T-helper 17 cell (primary cell): ENCODE results near the gene CSNK2A1. TPM values are rescaled to one million over a fixed set of nuclear protein-coding genes. Genes with fewer than 3 reads are reported as not detected.
A peak's percentile ranks its signal among the peaks of the same experiment; 100 is the strongest.
"Not testable (repeated sequence)": the region's sequence is repeated elsewhere in the genome, so short reads cannot be mapped to it uniquely, and the experiment has no call there.

ENCODE experiments used
- ATAC-seq: fragments of 150-1000 bp; cut with Tn5 transposase; 2 replicates; pipeline ENCODE4 v1.10.0; 2021; ENCODE audit warnings: mild to moderate bottlenecking, moderate library complexity
- DNase-seq, 3 donors: peaks; one replicate each; pipeline versions ENCODE4 v3.0.0 to v3.0.0-alpha.2; 2020 to 2021
- H3K9me3 ChIP-seq: one replicate; pipeline ENCODE4 v1.7.0; 2013; ENCODE audit warnings: low read length, mild to moderate bottlenecking; ENCODE audit not compliant: control insufficient read depth, poor library complexity, severe bottlenecking
- H3K27ac Mint-ChIP-seq: one replicate; pipeline ENCODE4 v1.8.0; 2022; ENCODE audit warnings: mild to moderate bottlenecking, moderate library complexity, mixed read lengths
- H3K27me3 Mint-ChIP-seq: one replicate; pipeline ENCODE4 v1.8.0; 2022; ENCODE audit warnings: mixed read lengths
- H3K36me3 Mint-ChIP-seq: one replicate; pipeline ENCODE4 v1.8.0; 2022; ENCODE audit warnings: low read depth, mixed read lengths
- H3K4me1 Mint-ChIP-seq: one replicate; pipeline ENCODE4 v1.8.0; 2022; ENCODE audit warnings: mild to moderate bottlenecking, mixed read lengths
- H3K4me3 Mint-ChIP-seq: one replicate; pipeline ENCODE4 v1.8.0; 2022; ENCODE audit warnings: mild to moderate bottlenecking, moderate library complexity, mixed read lengths
- total RNA-seq, 4 donors: library from RNA in 2 of 4; stranded (reverse) in 2 of 4; gene quantifications; one replicate each; pipeline ENCODE4 v1.2.3 and lab custom pipeline; 2022 to 2026

Gene CSNK2A1
- total RNA-seq, 2 donors from 2014 or later, result 63.8 to 69.0 TPM

GRCh38 chr20:510328-511057, 33.1 kb downstream of the CSNK2A1 start:
- peak overlapping the region; percentile 88 for H3K27ac Mint-ChIP-seq
- H3K36me3 Mint-ChIP-seq, ATAC-seq: not testable (repeated sequence)

GRCh38 chr20:508364-508787, 35.2 kb downstream of the CSNK2A1 start:
- ATAC-seq, H3K36me3 Mint-ChIP-seq, H3K27me3 Mint-ChIP-seq, H3K4me3 Mint-ChIP-seq, H3K9me3 ChIP-seq, DNase-seq: not testable (repeated sequence)
- Mint-ChIP-seq H3K4me1 (peaks cover 21% of the 10 kb centered on the region), H3K27ac (peak overlapping the region; percentile 29)

More at GRCh38 chr20:510328-511057, 33.1 kb downstream of the CSNK2A1 start:
- H3K4me3 Mint-ChIP-seq, H3K27me3 Mint-ChIP-seq, DNase-seq, H3K9me3 ChIP-seq: not testable (repeated sequence)
- H3K4me1 Mint-ChIP-seq, result peaks cover 38% of the 10 kb centered on the region

- no peaks in the 10 kb centered on the region for H3K9me3 ChIP-seq
- Mint-ChIP-seq H3K4me1 (peaks cover 21% of the 10 kb centered on the region), H3K4me3 (no peak overlapping the region), H3K36me3 (peaks cover 4% of the 10 kb centered on the region), H3K27ac (peak overlapping the region; percentile 29), H3K27me3 (no peaks in the 10 kb centered on the region)
- ATAC-seq (no peak), DNase-seq (no peak)
Observed at GRCh38 chr20:507761-508332, 35.7 kb downstream of the CSNK2A1 start.

- no peaks in the 10 kb centered on the region for H3K9me3 ChIP-seq
- Mint-ChIP-seq H3K36me3 (peaks cover 6% of the 10 kb centered on the region), H3K4me3 (no peak overlapping the region), H3K4me1 (peaks cover 15% of the 10 kb centered on the region), H3K27ac (no peak overlapping the region), H3K27me3 (no peaks in the 10 kb centered on the region)
- DNase-seq, result no peak
- no peak for ATAC-seq
Observed at GRCh38 chr20:507006-507758, 36.4 kb downstream of the CSNK2A1 start.

- Mint-ChIP-seq H3K27ac (no peak overlapping the region), H3K36me3 (peaks cover 6% of the 10 kb centered on the region), H3K4me3 (no peak overlapping the region), H3K27me3 (no peaks in the 10 kb centered on the region), H3K4me1 (peaks cover 3% of the 10 kb centered on the region)
- ATAC-seq, result no peak
- H3K9me3 ChIP-seq, result no peaks in the 10 kb centered on the region
- DNase-seq, result no peak
Observed at GRCh38 chr20:504632-505075, 38.9 kb downstream of the CSNK2A1 start.

GRCh38 chr20:503048-503737, 40.4 kb downstream of the CSNK2A1 start:
- no peaks in the 10 kb centered on the region for H3K9me3 ChIP-seq
- DNase-seq (no peak), ATAC-seq (no peak)
- Mint-ChIP-seq H3K4me3 (peak overlapping the region; percentile 71), H3K27me3 (no peaks in the 10 kb centered on the region), H3K27ac (no peak overlapping the region), H3K36me3 (peaks cover 6% of the 10 kb centered on the region), H3K4me1 (peaks cover 2% of the 10 kb centered on the region)

GRCh38 chr20:497979-498378, 45.6 kb downstream of the CSNK2A1 start:
- H3K9me3 ChIP-seq, result no peaks in the 10 kb centered on the region
- no peak for DNase-seq
- Mint-ChIP-seq H3K27me3 (no peaks in the 10 kb centered on the region), H3K36me3 (peaks cover 14% of the 10 kb centered on the region), H3K4me1 (no peaks in the 10 kb centered on the region), H3K4me3 (no peak overlapping the region), H3K27ac (no peak overlapping the region)
- ATAC-seq, result no peak

- no peak for DNase-seq
- Mint-ChIP-seq H3K4me3 (no peak overlapping the region), H3K27me3 (no peaks in the 10 kb centered on the region), H3K36me3 (peaks cover 11% of the 10 kb centered on the region), H3K27ac (no peak overlapping the region), H3K4me1 (peaks cover 2% of the 10 kb centered on the region)
- H3K9me3 ChIP-seq, result no peaks in the 10 kb centered on the region
- no peak for ATAC-seq
Observed at GRCh38 chr20:496126-496696, 47.4 kb downstream of the CSNK2A1 start.

- peaks cover 11% of the 10 kb centered on the region for H3K36me3 Mint-ChIP-seq
Observed at GRCh38 chr20:492159-492558, 51.4 kb downstream of the CSNK2A1 start.

GRCh38 chr20:487655-488054, 55.9 kb downstream of the CSNK2A1 start:
- Mint-ChIP-seq H3K27ac (peak overlapping the region; percentile 43), H3K4me1 (peaks cover 2% of the 10 kb centered on the region)
- no peak for ATAC-seq

More at GRCh38 chr20:492159-492558, 51.4 kb downstream of the CSNK2A1 start:
- peaks cover 2% of the 10 kb centered on the region for H3K4me1 Mint-ChIP-seq
- ATAC-seq (no peak), DNase-seq (no peak)
- H3K4me3 Mint-ChIP-seq, result no peak overlapping the region
- H3K27me3 Mint-ChIP-seq, result no peaks in the 10 kb centered on the region
- H3K9me3 ChIP-seq, result no peaks in the 10 kb centered on the region
- H3K27ac Mint-ChIP-seq, result no peak overlapping the region

GRCh38 chr20:483815-484644, 59.6 kb downstream of the CSNK2A1 start:
- ATAC-seq, result no peak
- H3K9me3 ChIP-seq, result no peaks in the 10 kb centered on the region
- peaks cover 6% of the 10 kb centered on the region for H3K36me3 Mint-ChIP-seq
- peaks cover 16% of the 10 kb centered on the region for H3K4me1 Mint-ChIP-seq
- DNase-seq, result no peak
- no peak overlapping the region for H3K4me3 Mint-ChIP-seq
- H3K27me3 Mint-ChIP-seq, result no peaks in the 10 kb centered on the region
- H3K27ac Mint-ChIP-seq, result peak overlapping the region; percentile 4

More at GRCh38 chr20:487655-488054, 55.9 kb downstream of the CSNK2A1 start:
- H3K36me3 Mint-ChIP-seq, result peaks cover 3% of the 10 kb centered on the region
- no peak overlapping the region for H3K4me3 Mint-ChIP-seq
- H3K9me3 ChIP-seq, result no peaks in the 10 kb centered on the region
- no peaks in the 10 kb centered on the region for H3K27me3 Mint-ChIP-seq
- no peak for DNase-seq

- Mint-ChIP-seq H3K36me3 (peaks cover 4% of the 10 kb centered on the region), H3K27me3 (no peaks in the 10 kb centered on the region), H3K27ac (no peak overlapping the region), H3K4me1 (peaks cover 19% of the 10 kb centered on the region), H3K4me3 (no peak overlapping the region)
- peak; percentile 60 for ATAC-seq
- H3K9me3 ChIP-seq, result no peaks in the 10 kb centered on the region
- DNase-seq, result no peak
Observed at GRCh38 chr20:481167-481566, 62.4 kb downstream of the CSNK2A1 start.
